IMR-90 (cell line): ENCODE measurements around the gene ZFR2. TPM values are rescaled to one million over a fixed set of nuclear protein-coding genes. Genes with fewer than 3 reads are reported as not detected.

Source experiments
- ATAC-seq: fragments of 200-7000 bp; cut with Tn5 transposase; 2 replicates; pipeline ENCODE4 v1.9.1; 2020; ENCODE audit warnings: low read depth, mild to moderate bottlenecking, moderate library complexity
- BruUV-seq: library from RNA; stranded (reverse); fragments of 400-500 nt; replicated peaks from 2 replicates; lab custom pipeline; 2021; lab: Mats Ljungman, UMichigan
- CTCF ChIA-PET: fragments of 300-600 bp; formaldehyde crosslinking; extraction: SDS; loops from one replicate; lab custom pipeline; 2021; ENCODE audit warnings: antibody characterized with exemption; lab: Yijun Ruan, JAX
- POLR2A ChIA-PET: fragments of 300-600 bp; sonication (Branson Sonifier 250); formaldehyde crosslinking; loops from one replicate; lab custom pipeline; 2022; ENCODE audit warnings: antibody characterized with exemption; ENCODE audit not compliant: unreplicated experiment; lab: Charles Lee
- DNase-seq: peaks from one replicate; pipeline ENCODE4 v3.0.0; 2013
- H2AFZ ChIP-seq: replicated peaks from 2 replicates; pipeline ENCODE3; 2013; ENCODE audit warnings: low read length, mild to moderate bottlenecking; ENCODE audit not compliant: poor library complexity
- H2AK5ac ChIP-seq: 2 replicates; pipeline ENCODE4 v1.6.1; 2013; ENCODE audit warnings: low read depth, low read length, inconsistent platforms
- H2AK9ac ChIP-seq: replicated peaks from 2 replicates; pipeline ENCODE3; 2013; ENCODE audit warnings: mild to moderate bottlenecking, low read depth, low read length, moderate library complexity; ENCODE audit not compliant: poor library complexity
- H2BK120ac ChIP-seq: 2 replicates; pipeline ENCODE4 v1.6.1; 2013; ENCODE audit warnings: low read depth, low read length, inconsistent platforms
- H2BK15ac ChIP-seq: 3 replicates; pipeline ENCODE4 v1.6.1; 2013; ENCODE audit warnings: low read depth, low read length, inconsistent platforms
- H2BK20ac ChIP-seq: 2 replicates; pipeline ENCODE4 v1.6.1; 2013; ENCODE audit warnings: low read depth, mild to moderate bottlenecking, inconsistent platforms, low read length, moderate library complexity
- H2BK5ac ChIP-seq: 2 replicates; pipeline ENCODE4 v1.6.1; 2013; ENCODE audit warnings: mild to moderate bottlenecking, low read depth, low read length, inconsistent platforms; ENCODE audit not compliant: poor library complexity, severe bottlenecking
- H3K14ac ChIP-seq: replicated peaks from 2 replicates; pipeline ENCODE4 v1.6.1; 2013; ENCODE audit warnings: low read depth, low read length, inconsistent platforms
- H3K18ac ChIP-seq: 2 replicates; pipeline ENCODE4 v1.6.1; 2013; ENCODE audit warnings: low read depth, low read length, control low read depth
- H3K23ac ChIP-seq: 2 replicates; pipeline ENCODE4 v1.6.1; 2013; ENCODE audit warnings: low read depth, low read length, inconsistent platforms
- H3K27ac ChIP-seq: 2 replicates; pipeline ENCODE4 v1.5.1; 2013; ENCODE audit warnings: mild to moderate bottlenecking, control low read depth, low read length; ENCODE audit not compliant: insufficient read depth
- H3K27me3 ChIP-seq: 2 replicates; pipeline ENCODE4 v1.6.1; 2013; ENCODE audit warnings: low read length; ENCODE audit not compliant: control insufficient read depth, insufficient read depth
- H3K36me3 ChIP-seq: 2 replicates; pipeline ENCODE4 v1.6.1; 2013; ENCODE audit warnings: low read length, mixed read lengths; ENCODE audit not compliant: control insufficient read depth, insufficient read depth
- H3K4ac ChIP-seq: 2 replicates; pipeline ENCODE4 v1.6.1; 2013; ENCODE audit warnings: low read depth, low read length, inconsistent platforms
- H3K4me1 ChIP-seq: 2 replicates; pipeline ENCODE4 v1.6.1; 2013; ENCODE audit warnings: low read length, mixed read lengths; ENCODE audit not compliant: control insufficient read depth, insufficient read depth
- H3K4me2 ChIP-seq: 2 replicates; pipeline ENCODE4 v1.6.1; 2013; ENCODE audit warnings: low read depth, mild to moderate bottlenecking, control low read depth, low read length, moderate library complexity
- H3K4me3 ChIP-seq: 2 replicates; pipeline ENCODE4 v1.5.1; 2013; ENCODE audit warnings: low read depth, mild to moderate bottlenecking, control low read depth, low read length, moderate library complexity; ENCODE audit not compliant: insufficient read depth
- H3K56ac ChIP-seq: 2 replicates; pipeline ENCODE4 v1.6.1; 2013; ENCODE audit warnings: low read length, inconsistent platforms; ENCODE audit not compliant: insufficient read depth; ENCODE audit errors: extremely low read depth
- H3K79me1 ChIP-seq, 2 experiments: 2 replicates each; pipeline ENCODE4 v1.6.1; 2013; ENCODE audit warnings: low read length in 2 of 2, inconsistent platforms in 1 of 2, low read depth in 1 of 2
- H3K9ac ChIP-seq: 2 replicates; pipeline ENCODE4 v1.6.1; 2013; ENCODE audit warnings: low read depth, low read length, control low read depth
- H3K9me1 ChIP-seq: 2 replicates; pipeline ENCODE4 v1.6.1; 2013; ENCODE audit warnings: low read length, inconsistent platforms; ENCODE audit not compliant: insufficient read depth
- H3K9me3 ChIP-seq: 2 replicates; pipeline ENCODE4 v1.6.1; 2013; ENCODE audit warnings: low read length; ENCODE audit not compliant: control insufficient read depth, insufficient read depth
- H4K20me1 ChIP-seq: 2 replicates; pipeline ENCODE4 v1.6.1; 2013; ENCODE audit warnings: low read length, inconsistent platforms; ENCODE audit not compliant: insufficient read depth
- H4K5ac ChIP-seq: 2 replicates; pipeline ENCODE4 v1.6.1; 2013; ENCODE audit warnings: mild to moderate bottlenecking, low read depth, low read length, control low read depth
- H4K8ac ChIP-seq, 2 experiments: 2 replicates each; pipeline ENCODE4 v1.6.1; 2013; ENCODE audit warnings: low read depth in 2 of 2, low read length in 2 of 2, control low read depth in 1 of 2, inconsistent platforms in 1 of 2
- H4K91ac ChIP-seq: 2 replicates; pipeline ENCODE4 v1.6.1; 2013; ENCODE audit warnings: low read depth, low read length, inconsistent platforms; ENCODE audit not compliant: insufficient read depth
- CEBPB ChIP-seq: IDR thresholded peaks from 2 replicates; pipeline ENCODE4 v1.6.1; 2012; ENCODE audit warnings: low read depth, low read length, improper control_type of control experiment
- WGBS, 2 experiments: methylation state at CpG; one replicate each; pipeline versions ENCODE4 v1.1.5 to v1.1.7; 2013; ENCODE audit warnings: missing lambda C conversion rate in 2 of 2; ENCODE audit not compliant: insufficient read length in 1 of 2; ENCODE audit errors: extremely low coverage in 2 of 2; 5-methylcytosine and 5-hydroxymethylcytosine counted together
- dilution Hi-C: fragments of 300-500 bp; cut with HindIII; formaldehyde crosslinking; loops from one replicate; pipeline ENCODE4 v1.14.3; 2018; ENCODE audit warnings: low sequenced_read_pairs; ENCODE audit not compliant: unreplicated experiment
- in situ Hi-C: fragments of 300-500 bp; cut with MboI; formaldehyde crosslinking; loops from 3 replicates; pipeline ENCODE4 v1.14.3; 2019; ENCODE audit warnings: low sequenced_read_pairs, inconsistent platforms, mixed read lengths
- intact Hi-C: fragments of 100-400 bp; cut with micrococcal nuclease; formaldehyde crosslinking; loops from 2 replicates; pipeline ENCODE4 v1.10.0; 2022
- polyA plus RNA-seq, 3 experiments: library from polyadenylated mRNA; depleted of rRNA; stranded (reverse); fragments of >200 nt; gene quantifications; 2 replicates each; pipeline ENCODE4 v1.2.3, GENCODE V29; 2012; ENCODE audit warnings: low replicate concordance in 1 of 3
- total RNA-seq: library from RNA; depleted of rRNA; stranded (reverse); fragments of >200 nt; gene quantifications from 2 replicates; pipeline ENCODE4 v1.2.3, GENCODE V29; 2012

ZFR2 gene
- total and polyA plus RNA-seq, 2 of the 4 experiments (the other 2 are of a cell fraction), result 0.19 TPM; not detected in 1

GRCh38 chr19:3808420-3809143 lies 60.3 kb downstream of the ZFR2 start:
- Histone ChIP-seq H3K9me1 (peaks cover 5% of the 10 kb centered on the region), H2AK9ac (no peak overlapping the region), H3K14ac (no peak overlapping the region), H3K9me3 (no peaks in the 10 kb centered on the region), H2BK20ac (no peak overlapping the region), H3K23ac (no peak overlapping the region), H4K91ac (no peak overlapping the region), H4K5ac (no peak overlapping the region), H2BK15ac (no peak overlapping the region), H3K27ac (no peak overlapping the region), H2BK120ac (no peak overlapping the region), H3K56ac (no peak overlapping the region), H3K79me1 (no peaks in the 10 kb centered on the region), H3K27me3 (peaks cover 7% of the 10 kb centered on the region; the same call in 1 of the 2 replicates), H4K8ac (no peak overlapping the region), H2BK5ac (no peak overlapping the region), H2AK5ac (no peak overlapping the region), H3K4me2 (no peak overlapping the region), H3K4ac (no peak overlapping the region), H3K18ac (no peak overlapping the region), H3K9ac (no peak overlapping the region), H4K20me1 (no peaks in the 10 kb centered on the region), H2AFZ (no peak overlapping the region), H3K4me1 (no peaks in the 10 kb centered on the region), H3K4me3 (no peak overlapping the region), H3K36me3 (no peaks in the 10 kb centered on the region)
- no TSS peak for BruUV-seq
- ChIA-PET POLR2A (no interaction called here), CTCF (no interaction called here)
- intact Hi-C loops, result no loop called here
- in situ Hi-C loops, result no loop called here
- no peak for TF ChIP-seq CEBPB
- no peak for DNase-seq
- 76% methylated on average over 16 of the region's 33 CpGs; no CpG with 5 or more reads in 1 of the 2 experiments for WGBS, 2 experiments
- dilution Hi-C loops, result no loop called here
- no peak for ATAC-seq
